BLaER1 (cell line): ENCODE data around the gene RFPL1.
"Not testable (repeated sequence)": the region's sequence is repeated elsewhere in the genome, so short reads cannot be mapped to it uniquely, and the experiment has no call there.

ENCODE experiments used
- H3K27ac ChIP-seq: shearing (Covaris generic); formaldehyde crosslinking; 2 replicates; pipeline ENCODE4 v1.8.1; 2022
- H3K27me3 ChIP-seq: shearing (Covaris generic); formaldehyde crosslinking; 2 replicates; pipeline ENCODE4 v1.8.1; 2022
- H3K36me3 ChIP-seq: shearing (Covaris generic); formaldehyde crosslinking; 2 replicates; pipeline ENCODE4 v1.8.1; 2022
- H3K4me1 ChIP-seq: shearing (Covaris generic); formaldehyde crosslinking; 2 replicates; pipeline ENCODE4 v1.8.1; 2022
- H3K4me2 ChIP-seq: shearing (Covaris generic); formaldehyde crosslinking; 2 replicates; pipeline ENCODE4 v1.8.1; 2022
- H3K4me3 ChIP-seq: shearing (Covaris generic); formaldehyde crosslinking; 2 replicates; pipeline ENCODE4 v1.8.1; 2022
- H3K9ac ChIP-seq: shearing (Covaris generic); formaldehyde crosslinking; 2 replicates; pipeline ENCODE4 v1.8.1; 2022
- H3K9me3 ChIP-seq: shearing (Covaris generic); formaldehyde crosslinking; 2 replicates; pipeline ENCODE4 v1.8.1; 2022
- H4K20me1 ChIP-seq: shearing (Covaris generic); formaldehyde crosslinking; 2 replicates; pipeline ENCODE4 v1.8.1; 2022
- Cebpa-rat ChIP-seq: shearing (Covaris generic); IDR thresholded peaks from 2 replicates; pipeline ENCODE4 v1.8.1; 2022

Gene RFPL1

GRCh38 chr22:29418704-29419103 lies 19.7 kb upstream of the RFPL1 start:
- peaks cover 48% of the 10 kb centered on the region for H3K4me1 ChIP-seq
- not testable (repeated sequence) for H3K4me3 ChIP-seq

GRCh38 chr22:29426476-29426875 lies 11.9 kb upstream of the RFPL1 start:
- Histone ChIP-seq H4K20me1 (no peaks in the 10 kb centered on the region), H3K9ac (no peak overlapping the region), H3K27me3 (no peaks in the 10 kb centered on the region), H3K4me1 (peaks cover 9% of the 10 kb centered on the region), H3K27ac (no peak overlapping the region), H3K4me3 (no peak overlapping the region), H3K4me2 (no peak overlapping the region), H3K9me3 (no peaks in the 10 kb centered on the region), H3K36me3 (no peaks in the 10 kb centered on the region)
- TF ChIP-seq Cebpa-rat: no peak

More at GRCh38 chr22:29418704-29419103, 19.7 kb upstream of the RFPL1 start:
- H3K4me2 ChIP-seq, H3K27me3 ChIP-seq, H3K36me3 ChIP-seq, H3K27ac ChIP-seq, H3K9me3 ChIP-seq, H3K9ac ChIP-seq, H4K20me1 ChIP-seq: not testable (repeated sequence)

- no peaks in the 10 kb centered on the region for H4K20me1 ChIP-seq
- peaks cover under 1% of the 10 kb centered on the region for H3K4me1 ChIP-seq
- H3K27ac ChIP-seq: no peak overlapping the region
- H3K36me3 ChIP-seq: no peaks in the 10 kb centered on the region
- H3K9me3 ChIP-seq: no peaks in the 10 kb centered on the region
- no peak for TF ChIP-seq Cebpa-rat
- H3K27me3 ChIP-seq: no peaks in the 10 kb centered on the region
- H3K9ac ChIP-seq: no peak overlapping the region
- no peak overlapping the region for H3K4me3 ChIP-seq
- no peak overlapping the region for H3K4me2 ChIP-seq
Measured at GRCh38 chr22:29427176-29427760, 11.1 kb upstream of the RFPL1 start.

GRCh38 chr22:29431986-29432385 lies 6.4 kb upstream of the RFPL1 start:
- TF ChIP-seq Cebpa-rat: no peak
- Histone ChIP-seq H3K27me3 (no peaks in the 10 kb centered on the region), H3K4me1 (no peaks in the 10 kb centered on the region), H4K20me1 (no peaks in the 10 kb centered on the region), H3K36me3 (no peaks in the 10 kb centered on the region), H3K9ac (no peak overlapping the region), H3K4me2 (no peak overlapping the region), H3K9me3 (no peaks in the 10 kb centered on the region), H3K4me3 (no peak overlapping the region), H3K27ac (no peak overlapping the region)

GRCh38 chr22:29433856-29434255 lies 4.5 kb upstream of the RFPL1 start:
- no peak for TF ChIP-seq Cebpa-rat
- no peak overlapping the region for H3K4me3 ChIP-seq
- no peaks in the 10 kb centered on the region for H3K27me3 ChIP-seq
- H3K4me1 ChIP-seq: no peaks in the 10 kb centered on the region
- no peak overlapping the region for H3K27ac ChIP-seq
- no peaks in the 10 kb centered on the region for H4K20me1 ChIP-seq
- no peaks in the 10 kb centered on the region for H3K36me3 ChIP-seq
- H3K9me3 ChIP-seq: no peaks in the 10 kb centered on the region
- no peak overlapping the region for H3K9ac ChIP-seq
- no peak overlapping the region for H3K4me2 ChIP-seq

GRCh38 chr22:29434288-29434687 lies 4.1 kb upstream of the RFPL1 start:
- no peaks in the 10 kb centered on the region for H3K27me3 ChIP-seq
- H4K20me1 ChIP-seq: no peaks in the 10 kb centered on the region
- no peak for TF ChIP-seq Cebpa-rat
- H3K27ac ChIP-seq: no peak overlapping the region
- no peaks in the 10 kb centered on the region for H3K9me3 ChIP-seq
- no peak overlapping the region for H3K9ac ChIP-seq
- H3K36me3 ChIP-seq: no peaks in the 10 kb centered on the region
- H3K4me2 ChIP-seq: no peak overlapping the region
- no peaks in the 10 kb centered on the region for H3K4me1 ChIP-seq
- no peak overlapping the region for H3K4me3 ChIP-seq

- H3K9ac ChIP-seq: no peak overlapping the region
- H3K9me3 ChIP-seq: no peaks in the 10 kb centered on the region
- no peaks in the 10 kb centered on the region for H3K27me3 ChIP-seq
- H3K27ac ChIP-seq: no peak overlapping the region
- H3K4me2 ChIP-seq: no peak overlapping the region
- no peak overlapping the region for H3K4me3 ChIP-seq
- no peaks in the 10 kb centered on the region for H3K4me1 ChIP-seq
- no peak for TF ChIP-seq Cebpa-rat
- H3K36me3 ChIP-seq: no peaks in the 10 kb centered on the region
- no peaks in the 10 kb centered on the region for H4K20me1 ChIP-seq
Measured at GRCh38 chr22:29435236-29436136, 2.9 kb upstream of the RFPL1 start.

GRCh38 chr22:29442976-29443375 lies 4.6 kb downstream of the RFPL1 start:
- no peaks in the 10 kb centered on the region for H3K9me3 ChIP-seq
- no peak overlapping the region for H3K4me2 ChIP-seq
- no peak for TF ChIP-seq Cebpa-rat
- H3K4me1 ChIP-seq: no peaks in the 10 kb centered on the region
- H3K36me3 ChIP-seq: no peaks in the 10 kb centered on the region
- no peaks in the 10 kb centered on the region for H4K20me1 ChIP-seq
- H3K4me3 ChIP-seq: no peak overlapping the region
- H3K27ac ChIP-seq: no peak overlapping the region
- H3K27me3 ChIP-seq: no peaks in the 10 kb centered on the region
- no peak overlapping the region for H3K9ac ChIP-seq

- no peak overlapping the region for H3K27ac ChIP-seq
- no peak overlapping the region for H3K4me2 ChIP-seq
- H3K9me3 ChIP-seq: no peaks in the 10 kb centered on the region
- no peaks in the 10 kb centered on the region for H4K20me1 ChIP-seq
- H3K4me1 ChIP-seq: no peaks in the 10 kb centered on the region
- no peaks in the 10 kb centered on the region for H3K36me3 ChIP-seq
- no peaks in the 10 kb centered on the region for H3K27me3 ChIP-seq
- H3K9ac ChIP-seq: no peak overlapping the region
- no peak overlapping the region for H3K4me3 ChIP-seq
- no peak for TF ChIP-seq Cebpa-rat
Measured at GRCh38 chr22:29443452-29443851, 5.1 kb downstream of the RFPL1 start.
